ENCODE results near the gene CNTN6.
"Not testable (repeated sequence)": the region's sequence is repeated elsewhere in the genome, so short reads cannot be mapped to it uniquely, and the experiment has no call there.

CNTN6 gene

DNA sequence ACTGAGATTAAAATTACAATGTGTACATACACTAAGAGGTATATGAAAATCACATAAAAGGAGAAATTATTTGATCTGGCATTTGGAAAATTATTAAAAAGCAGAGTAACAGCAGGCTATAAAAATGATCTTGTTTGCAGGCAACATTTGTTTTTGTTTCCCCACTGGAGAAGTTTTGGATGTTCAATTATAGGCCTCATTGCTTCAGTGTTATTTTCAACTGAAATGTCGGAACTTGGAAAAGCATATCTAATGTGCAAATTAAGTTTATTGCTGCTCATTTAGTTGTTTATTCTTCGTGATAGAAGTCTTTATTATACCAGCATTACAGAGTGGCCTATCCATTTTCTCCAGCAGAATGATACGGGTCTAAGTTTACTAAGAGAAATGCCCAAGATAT, 263.3 kb downstream of the CNTN6 start:
- TF ChIP-seq, protein P1, sequence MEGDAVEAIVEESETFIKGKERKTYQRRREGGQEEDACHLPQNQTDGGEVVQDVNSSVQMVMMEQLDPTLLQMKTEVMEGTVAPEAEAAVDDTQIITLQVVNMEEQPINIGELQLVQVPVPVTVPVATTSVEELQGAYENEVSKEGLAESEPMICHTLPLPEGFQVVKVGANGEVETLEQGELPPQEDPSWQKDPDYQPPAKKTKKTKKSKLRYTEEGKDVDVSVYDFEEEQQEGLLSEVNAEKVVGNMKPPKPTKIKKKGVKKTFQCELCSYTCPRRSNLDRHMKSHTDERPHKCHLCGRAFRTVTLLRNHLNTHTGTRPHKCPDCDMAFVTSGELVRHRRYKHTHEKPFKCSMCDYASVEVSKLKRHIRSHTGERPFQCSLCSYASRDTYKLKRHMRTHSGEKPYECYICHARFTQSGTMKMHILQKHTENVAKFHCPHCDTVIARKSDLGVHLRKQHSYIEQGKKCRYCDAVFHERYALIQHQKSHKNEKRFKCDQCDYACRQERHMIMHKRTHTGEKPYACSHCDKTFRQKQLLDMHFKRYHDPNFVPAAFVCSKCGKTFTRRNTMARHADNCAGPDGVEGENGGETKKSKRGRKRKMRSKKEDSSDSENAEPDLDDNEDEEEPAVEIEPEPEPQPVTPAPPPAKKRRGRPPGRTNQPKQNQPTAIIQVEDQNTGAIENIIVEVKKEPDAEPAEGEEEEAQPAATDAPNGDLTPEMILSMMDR (IDR thresholded peaks at IDR 0.05) = no peak
- Mint-ChIP-seq H3K27ac (no peak overlapping the region), H3K9me3 (no peaks in the 10 kb centered on the region), H3K4me3 (no peak overlapping the region), H3K36me3 (ENCODE audit: low read depth) (no peaks in the 10 kb centered on the region), H3K4me1 (no peaks in the 10 kb centered on the region), H3K27me3 (ENCODE audit: low read depth, poor library complexity) (peaks cover 7% of the 10 kb centered on the region)
- DNase-seq = no peak

DNA sequence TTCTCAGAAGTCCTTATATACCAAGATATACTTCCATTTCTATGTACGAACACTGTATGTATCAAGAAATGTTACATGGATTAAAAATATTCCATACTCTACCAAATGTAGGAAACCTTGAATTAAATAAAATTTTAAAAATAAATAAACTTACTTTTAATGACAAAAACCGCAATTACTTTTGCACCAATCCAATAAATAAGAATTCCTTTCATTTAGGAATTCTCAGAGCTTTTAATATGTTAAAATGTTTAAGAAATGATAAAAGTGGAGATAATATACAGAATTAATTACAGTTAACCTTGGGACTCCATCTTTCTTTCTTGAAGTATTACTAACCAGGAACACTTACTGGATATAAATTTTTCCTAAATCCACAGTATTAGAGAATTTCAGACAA, 272.7 kb downstream of the CNTN6 start:
- TF ChIP-seq, protein P1 (IDR thresholded peaks at IDR 0.05) = no peak
- no peaks in the 10 kb centered on the region for H3K4me1 Mint-ChIP-seq
- DNase-seq = no peak
- peaks cover 3% of the 10 kb centered on the region for H3K27me3 Mint-ChIP-seq (ENCODE audit: low read depth, poor library complexity)
- H3K27ac Mint-ChIP-seq = no peak overlapping the region
- no peak overlapping the region for H3K4me3 Mint-ChIP-seq
- no peaks in the 10 kb centered on the region for H3K36me3 Mint-ChIP-seq (ENCODE audit: low read depth)
- no peaks in the 10 kb centered on the region for H3K9me3 Mint-ChIP-seq

DNA sequence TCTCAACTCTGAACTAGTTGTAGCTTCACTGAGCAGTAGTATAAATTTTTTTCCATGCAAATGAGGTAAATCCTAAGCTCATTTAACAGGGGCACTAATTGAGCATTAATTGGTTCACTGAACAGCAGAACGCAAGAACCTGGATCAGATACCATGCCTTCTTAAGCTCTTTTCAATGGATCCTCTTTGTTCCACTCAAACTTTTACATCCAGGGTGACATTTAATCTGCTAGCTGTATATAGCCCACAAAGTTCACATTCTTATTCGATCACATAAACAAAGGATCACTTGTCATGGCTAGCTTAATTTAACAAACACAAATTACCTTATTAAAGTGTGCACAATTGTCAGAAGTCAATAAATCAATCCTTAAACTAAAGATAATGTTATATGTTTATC, 281.6 kb downstream of the CNTN6 start:
- TF ChIP-seq, protein P1 (IDR thresholded peaks at IDR 0.05) = no peak
- H3K36me3 Mint-ChIP-seq (ENCODE audit: low read depth) = no peaks in the 10 kb centered on the region
- no peaks in the 10 kb centered on the region for H3K4me1 Mint-ChIP-seq
- H3K4me3 Mint-ChIP-seq = no peak overlapping the region
- no peaks in the 10 kb centered on the region for H3K27me3 Mint-ChIP-seq (ENCODE audit: low read depth, poor library complexity)
- DNase-seq = no peak
- no peaks in the 10 kb centered on the region for H3K9me3 Mint-ChIP-seq
- H3K27ac Mint-ChIP-seq = no peak overlapping the region

DNA sequence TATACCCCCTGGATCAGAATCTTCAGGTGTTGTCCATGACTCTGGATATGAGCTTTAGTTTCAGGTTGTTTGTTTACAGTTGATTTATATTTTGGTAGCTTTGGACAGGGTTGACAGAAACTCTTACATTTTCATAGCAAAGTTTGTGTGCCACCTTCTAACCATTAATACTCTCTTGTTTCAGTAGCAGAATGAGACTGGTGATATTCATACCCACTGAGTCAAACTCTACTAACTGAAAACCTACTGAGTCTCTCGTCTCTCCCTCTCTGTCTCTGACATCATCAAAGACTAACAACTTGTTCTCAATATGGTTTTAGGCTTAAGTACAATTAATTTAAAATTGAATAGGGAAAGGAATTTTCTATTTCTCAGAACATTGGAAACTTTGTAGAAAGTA, 282.3 kb downstream of the CNTN6 start:
- TF ChIP-seq, protein P1 (IDR thresholded peaks at IDR 0.05) = no peak
- H3K4me3 Mint-ChIP-seq = no peak overlapping the region

DNA sequence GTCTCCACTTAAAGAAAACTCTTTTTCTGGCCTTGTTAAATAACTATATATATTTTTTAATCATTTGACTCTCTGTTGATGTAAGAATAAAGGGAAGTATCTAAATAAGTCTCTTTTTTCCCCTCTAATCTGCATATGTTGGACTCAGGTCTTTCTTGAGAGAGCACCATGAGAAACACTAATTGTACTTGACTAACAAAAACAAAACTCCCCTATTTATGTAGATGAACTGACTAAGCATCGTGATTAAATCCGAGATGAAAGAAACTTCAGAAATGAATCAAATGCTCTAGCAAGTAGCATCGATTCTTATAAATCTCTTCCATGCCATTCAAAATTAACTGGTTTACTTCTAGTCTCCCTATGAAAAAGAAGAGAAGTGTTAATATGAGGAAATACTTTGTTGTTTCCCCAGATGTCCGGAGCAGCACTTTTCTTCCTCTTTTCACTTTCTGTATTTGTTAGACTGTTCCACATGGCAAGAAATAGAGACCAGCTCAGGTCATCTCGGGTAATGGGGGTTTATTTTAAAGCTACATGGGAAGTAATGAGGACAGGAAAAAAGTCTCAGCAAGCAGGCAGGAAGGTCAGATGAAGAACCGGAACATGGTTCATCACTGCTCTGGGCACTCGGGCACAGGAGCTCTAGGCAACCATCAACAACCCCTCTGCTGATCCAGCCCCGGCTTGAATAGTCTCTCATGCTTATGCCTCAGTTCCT, 288.3 kb downstream of the CNTN6 start:
- Mint-ChIP-seq H3K36me3 (ENCODE audit: low read depth) (no peaks in the 10 kb centered on the region), H3K9me3 (no peaks in the 10 kb centered on the region), H3K27ac (no peak overlapping the region), H3K4me3 (no peak overlapping the region), H3K27me3 (ENCODE audit: low read depth, poor library complexity) (no peaks in the 10 kb centered on the region), H3K4me1 (no peaks in the 10 kb centered on the region)
- TF ChIP-seq, protein P1 (IDR thresholded peaks at IDR 0.05) = no peak
- DNase-seq = no peak

More for the DNA sequence above, 282.3 kb downstream of the CNTN6 start:
- Mint-ChIP-seq H3K27ac (no peak overlapping the region), H3K9me3 (no peaks in the 10 kb centered on the region), H3K27me3 (ENCODE audit: low read depth, poor library complexity) (no peaks in the 10 kb centered on the region), H3K36me3 (ENCODE audit: low read depth) (no peaks in the 10 kb centered on the region), H3K4me1 (no peaks in the 10 kb centered on the region)
- DNase-seq = no peak

DNA sequence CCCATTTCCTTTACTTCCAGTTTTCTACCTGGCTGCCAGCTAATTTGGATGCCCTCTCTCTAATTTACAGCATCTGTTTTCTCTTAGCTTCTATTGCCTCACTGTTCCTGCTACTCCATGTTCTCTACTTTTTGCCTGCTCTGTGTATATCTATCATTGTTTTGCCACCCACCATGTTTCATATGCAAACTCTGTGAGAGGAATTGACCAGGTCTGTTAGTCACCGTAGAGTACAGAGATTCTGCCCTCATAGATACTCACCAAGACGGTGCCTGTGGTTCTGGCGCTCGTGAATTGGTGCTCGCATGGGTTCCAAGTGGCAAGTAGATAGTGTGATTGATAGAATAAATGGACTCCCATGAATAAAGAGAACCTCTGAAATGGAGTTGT, 288.8 kb downstream of the CNTN6 start:
- H3K4me3 Mint-ChIP-seq = no peak overlapping the region

DNA sequence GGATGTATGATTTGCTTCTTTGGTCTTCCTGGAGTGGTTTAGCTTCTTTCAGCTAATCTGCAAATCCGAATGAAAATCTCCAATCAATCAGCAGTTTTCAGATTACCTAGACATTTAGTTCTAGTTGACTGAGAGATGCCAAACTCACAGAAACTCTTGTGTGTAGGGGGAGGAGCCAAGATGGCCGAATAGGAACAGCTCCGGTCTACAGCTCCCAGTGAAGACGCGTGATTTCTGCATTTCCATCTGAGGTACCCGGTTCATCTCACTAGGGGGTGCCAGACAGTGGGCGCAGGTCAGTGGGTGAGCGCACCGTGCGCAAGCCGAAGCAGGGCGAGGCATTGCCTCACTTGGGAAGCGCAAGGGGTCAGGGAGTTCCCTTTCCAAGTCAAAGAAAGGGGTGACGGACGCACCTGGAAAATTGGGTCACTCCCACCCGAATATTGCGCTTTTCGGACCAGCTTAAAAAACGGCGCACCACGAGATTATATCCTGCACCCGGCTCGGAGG, 294.6 kb downstream of the CNTN6 start:
- not testable (repeated sequence) for DNase-seq; H3K4me1 Mint-ChIP-seq; H3K36me3 Mint-ChIP-seq (ENCODE audit: low read depth); H3K27ac Mint-ChIP-seq; H3K4me3 Mint-ChIP-seq; H3K27me3 Mint-ChIP-seq (ENCODE audit: low read depth, poor library complexity); H3K9me3 Mint-ChIP-seq

More for the DNA sequence above, 288.8 kb downstream of the CNTN6 start:
- TF ChIP-seq, protein P1 (IDR thresholded peaks at IDR 0.05) = no peak
- Mint-ChIP-seq H3K27ac (no peak overlapping the region), H3K9me3 (peaks cover 1% of the 10 kb centered on the region), H3K4me1 (no peaks in the 10 kb centered on the region), H3K27me3 (ENCODE audit: low read depth, poor library complexity) (no peaks in the 10 kb centered on the region), H3K36me3 (ENCODE audit: low read depth) (no peaks in the 10 kb centered on the region)
- DNase-seq = no peak
